ENCODE data around the gene SSH3. TPM values are rescaled to one million over a fixed set of nuclear protein-coding genes. Genes with fewer than 3 reads are reported as not detected.

SSH3 gene
- total and polyA plus RNA-seq, 5 donors = 14.9 to 25.9 (median 24.7) TPM

Other genes starting within 250 kb of the SSH3 start
- gene RHOD, start 246.7 kb upstream of the SSH3 start, total RNA-seq = 10 to 100 TPM; 34.2 to 51.0 (median 44.5) TPM
- 65.2 TPM for gene RHOD, start 246.7 kb upstream of the SSH3 start, polyA plus RNA-seq
- 10 to 100 TPM; 42.5 to 49.8 (median 46.5) TPM for gene KDM2A, start 184.3 kb upstream of the SSH3 start, total RNA-seq
- 27.1 TPM for gene KDM2A, start 184.3 kb upstream of the SSH3 start, polyA plus RNA-seq
- 10 to 100 TPM; 50.4 to 56.5 (median 52.5) TPM for gene GRK2, start 37.1 kb upstream of the SSH3 start, total RNA-seq
- gene GRK2, start 37.1 kb upstream of the SSH3 start, polyA plus RNA-seq = 56.6 TPM
- 10 to 100 TPM; 20.0 to 25.3 (median 22.8) TPM for gene ANKRD13D, start 14.2 kb upstream of the SSH3 start, total RNA-seq
- gene ANKRD13D, start 14.2 kb upstream of the SSH3 start, polyA plus RNA-seq = 18.0 TPM
- 10 to 100 TPM; 53.8 to 86.6 (median 65.3) TPM for gene POLD4, start 50.0 kb downstream of the SSH3 start, total RNA-seq
- gene POLD4, start 50.0 kb downstream of the SSH3 start, polyA plus RNA-seq = 124 TPM
- gene CLCF1, start 70.1 kb downstream of the SSH3 start, total RNA-seq = 1 to 10 TPM; 2.9 to 6.1 (median 3.0) TPM
- gene CLCF1, start 70.1 kb downstream of the SSH3 start, polyA plus RNA-seq = 3.7 TPM
- 10 to 100 TPM in 1 of 4 donors, 1 to 10 TPM in 3; 7.9 to 11.7 (median 9.4) TPM for gene RAD9A, start 88.5 kb downstream of the SSH3 start, total RNA-seq
- gene RAD9A, start 88.5 kb downstream of the SSH3 start, polyA plus RNA-seq = 7.3 TPM
- gene PPP1CA, start 98.3 kb downstream of the SSH3 start, total RNA-seq = 10 to 100 TPM; 73.1 to 93.4 (median 79.1) TPM
- 79.4 TPM for gene PPP1CA, start 98.3 kb downstream of the SSH3 start, polyA plus RNA-seq
- 1 to 10 TPM in 3 of 4 donors, under 1 TPM in 1; 0.67 to 2.7 (median 1.8) TPM for gene TBC1D10C, start 100.6 kb downstream of the SSH3 start, total RNA-seq
- gene TBC1D10C, start 100.6 kb downstream of the SSH3 start, polyA plus RNA-seq = 0.86 TPM
- gene CARNS1, start 112.1 kb downstream of the SSH3 start, total RNA-seq = 10 to 100 TPM in 2 of 4 donors, 1 to 10 TPM in 2; 5.1 to 23.6 (median 9.3) TPM
- gene CARNS1, start 112.1 kb downstream of the SSH3 start, polyA plus RNA-seq = 5.2 TPM
- 10 to 100 TPM; 29.0 to 31.3 (median 29.5) TPM for gene RPS6KB2, start 125.0 kb downstream of the SSH3 start, total RNA-seq
- gene RPS6KB2, start 125.0 kb downstream of the SSH3 start, polyA plus RNA-seq = 39.6 TPM
- gene PTPRCAP, start 134.2 kb downstream of the SSH3 start, total RNA-seq = 1 to 10 TPM; 1.2 to 3.4 (median 1.9) TPM
- 1.6 TPM for gene PTPRCAP, start 134.2 kb downstream of the SSH3 start, polyA plus RNA-seq
- gene CORO1B, start 139.9 kb downstream of the SSH3 start, total RNA-seq = 10 to 100 TPM; 23.5 to 38.2 (median 29.6) TPM
- gene CORO1B, start 139.9 kb downstream of the SSH3 start, polyA plus RNA-seq = 20.8 TPM
- gene GPR152, start 149.2 kb downstream of the SSH3 start, total RNA-seq = not detected
- not detected for gene GPR152, start 149.2 kb downstream of the SSH3 start, polyA plus RNA-seq
- gene CABP4, start 151.8 kb downstream of the SSH3 start, total RNA-seq = 1 to 10 TPM; 1.1 to 1.8 (median 1.5) TPM
- gene CABP4, start 151.8 kb downstream of the SSH3 start, polyA plus RNA-seq = 0.81 TPM
- 10 to 100 TPM; 61.7 to 78.2 (median 65.4) TPM for gene TMEM134, start 165.7 kb downstream of the SSH3 start, total RNA-seq
- gene TMEM134, start 165.7 kb downstream of the SSH3 start, polyA plus RNA-seq = 82.3 TPM
- 10 to 100 TPM; 50.8 to 64.5 (median 64.2) TPM for gene AIP, start 179.5 kb downstream of the SSH3 start, total RNA-seq
- gene AIP, start 179.5 kb downstream of the SSH3 start, polyA plus RNA-seq = 74.2 TPM
- 10 to 100 TPM; 19.4 to 26.3 (median 24.1) TPM for gene PITPNM1, start 201.8 kb downstream of the SSH3 start, total RNA-seq
- gene PITPNM1, start 201.8 kb downstream of the SSH3 start, polyA plus RNA-seq = 13.7 TPM
- 10 to 100 TPM; 31.5 to 52.7 (median 49.9) TPM for gene CDK2AP2, start 204.6 kb downstream of the SSH3 start, total RNA-seq
- gene CDK2AP2, start 204.6 kb downstream of the SSH3 start, polyA plus RNA-seq = 65.2 TPM
- not detected for gene CABP2, start 219.9 kb downstream of the SSH3 start, total RNA-seq
- not detected for gene CABP2, start 219.9 kb downstream of the SSH3 start, polyA plus RNA-seq